SK-N-SH (cell line): ENCODE data around the gene USP28. TPM values are rescaled to one million over a fixed set of nuclear protein-coding genes. Genes with fewer than 3 reads are reported as not detected.

Source experiments
- CTCF ChIA-PET: fragments of 300-600, 350-600 bp; formaldehyde crosslinking; extraction: SDS; loops from one replicate; lab custom pipeline; 2021; lab: Yijun Ruan, JAX
- POLR2A ChIA-PET: fragments of 350-600 bp; sonication (Branson Sonifier 250); formaldehyde crosslinking; extraction: SDS; loops from one replicate; lab custom pipeline; 2020; ENCODE audit warnings: antibody characterized with exemption, inconsistent platforms; lab: Yijun Ruan, JAX
- DNase-seq: peaks from one replicate; pipeline ENCODE4 v3.0.0; 2012
- H2AFZ ChIP-seq: fragments of 200-600 bp; sonication (generic); 2 replicates; pipeline ENCODE4 v1.8.1; 2016; ENCODE audit warnings: antibody characterized with exemption, mild to moderate bottlenecking, low read depth
- H3F3A ChIP-seq: fragments of 200-600 bp; sonication (generic); replicated peaks from 2 replicates; pipeline ENCODE3; 2016; ENCODE audit warnings: antibody characterized with exemption, mild to moderate bottlenecking; ENCODE audit not compliant: insufficient read depth
- H3K27ac ChIP-seq, 2 experiments: fragments of 200-500 bp in 1 of 2; fragments of 200-600 bp in 1 of 2; sonication (Bioruptor generic) in 1 of 2; sonication (generic), shearing (Covaris generic) in 1 of 2; 2 replicates each; pipeline versions ENCODE4 v1.5.1 to v1.6.1; 2014 to 2016; ENCODE audit warnings: low read depth in 2 of 2, inconsistent platforms in 1 of 2, low read length in 1 of 2, mild to moderate bottlenecking in 1 of 2, mixed read lengths in 1 of 2
- H3K27me3 ChIP-seq: fragments of 200-600 bp; sonication (generic), shearing (Covaris generic); 2 replicates; pipeline ENCODE4 v1.6.1; 2016; ENCODE audit warnings: mixed run types; ENCODE audit not compliant: insufficient read depth
- H3K36me3 ChIP-seq, 2 experiments: fragments of 200-500 bp in 1 of 2; fragments of 200-600 bp in 1 of 2; sonication (Bioruptor generic) in 1 of 2; sonication (generic) in 1 of 2; replicated peaks in 1 of 2; 2 replicates each; pipeline versions ENCODE3 to v1.5.1; 2014 to 2016; ENCODE audit warnings: low read length in 1 of 2, mild to moderate bottlenecking in 1 of 2; ENCODE audit not compliant: insufficient read depth in 2 of 2, control insufficient read depth in 1 of 2
- H3K4me1 ChIP-seq, 2 experiments: fragments of 200-500 bp in 1 of 2; fragments of 200-600 bp in 1 of 2; sonication (Bioruptor generic) in 1 of 2; sonication (generic), shearing (Covaris generic) in 1 of 2; 2 replicates each; pipeline versions ENCODE4 v1.5.1 to v1.6.1; 2014 to 2016; ENCODE audit warnings: low read depth in 1 of 2, low read length in 1 of 2, mixed run types in 1 of 2; ENCODE audit not compliant: insufficient read depth in 2 of 2, control insufficient read depth in 1 of 2
- H3K4me2 ChIP-seq: fragments of 200-600 bp; sonication (generic), shearing (Covaris generic); 2 replicates; pipeline ENCODE4 v1.6.1; 2017; ENCODE audit warnings: mixed run types
- H3K4me3 ChIP-seq, 2 experiments: fragments of 200-500 bp in 1 of 2; fragments of 200-600 bp in 1 of 2; sonication (Bioruptor generic) in 1 of 2; sonication (generic), shearing (Covaris generic) in 1 of 2; 2 replicates each; pipeline versions ENCODE4 v1.5.1 to v1.8.1; 2014 to 2016; ENCODE audit warnings: low read depth in 2 of 2, inconsistent platforms in 1 of 2, low read length in 1 of 2, mild to moderate bottlenecking in 1 of 2, mixed read lengths in 1 of 2, moderate library complexity in 1 of 2
- H3K79me2 ChIP-seq: fragments of 200-600 bp; sonication (generic); 2 replicates; pipeline ENCODE4 v1.8.1; 2017; ENCODE audit warnings: mild to moderate bottlenecking; ENCODE audit not compliant: insufficient read depth
- H3K9ac ChIP-seq: fragments of 200-600 bp; sonication (generic); 2 replicates; pipeline ENCODE4 v1.6.1; 2017; ENCODE audit warnings: mixed run types
- H3K9me2 ChIP-seq: fragments of 200-600 bp; sonication (generic); 2 replicates; pipeline ENCODE4 v1.6.1; 2017; ENCODE audit warnings: mixed run types
- H3K9me3 ChIP-seq: fragments of 200-600 bp; sonication (generic); 2 replicates; pipeline ENCODE4 v1.6.1; 2017; ENCODE audit warnings: mixed run types, mild to moderate bottlenecking, moderate library complexity
- H4K20me1 ChIP-seq: fragments of 200-600 bp; sonication (generic); 2 replicates; pipeline ENCODE4 v1.6.1; 2017; ENCODE audit warnings: mild to moderate bottlenecking, mixed run types; ENCODE audit not compliant: insufficient read depth
- EP300 ChIP-seq, 2 experiments: IDR thresholded peaks; 2 replicates each; pipeline versions ENCODE4 v1.4.0 to v1.6.1; 2012; ENCODE audit warnings: borderline replicate concordance in 1 of 2, low read depth in 1 of 2, low read length in 1 of 2
- GATA2 ChIP-seq: sonication (generic); formaldehyde crosslinking; IDR thresholded peaks from 2 replicates; pipeline ENCODE4 v1.5.0; 2020; ENCODE audit warnings: mild to moderate bottlenecking, missing genetic modification reagents
- IRF3 ChIP-seq: fragments of 150-350 bp; IDR thresholded peaks from 2 replicates; pipeline ENCODE4 v1.6.1; 2016; ENCODE audit warnings: mild to moderate bottlenecking, low read depth, low read length
- JUND ChIP-seq: IDR thresholded peaks from 2 replicates; pipeline ENCODE4 v1.4.0; 2012
- MAX ChIP-seq: IDR thresholded peaks from 2 replicates; pipeline ENCODE4 v1.4.0; 2012; ENCODE audit warnings: low read depth
- PBX3 ChIP-seq: IDR thresholded peaks from 2 replicates; pipeline ENCODE4; 2012
- RAD21 ChIP-seq: IDR thresholded peaks from 2 replicates; pipeline ENCODE4 v1.6.1; 2012; ENCODE audit warnings: mild to moderate bottlenecking, low read length
- RCOR1 ChIP-seq: fragments of 150-350 bp; IDR thresholded peaks from 2 replicates; pipeline ENCODE4 v1.6.1; 2017; ENCODE audit warnings: antibody characterized with exemption, low read length
- REST ChIP-seq: IDR thresholded peaks from 2 replicates; pipeline ENCODE4 v1.6.1; 2012; ENCODE audit warnings: mild to moderate bottlenecking, low read depth, low read length, moderate library complexity
- TAF1 ChIP-seq: IDR thresholded peaks from 2 replicates; pipeline ENCODE4 v1.6.1; 2012; ENCODE audit warnings: low read depth, mild to moderate bottlenecking, low read length, moderate library complexity, borderline replicate concordance
- WGBS: methylation state at CpG from one replicate; pipeline ENCODE4 v1.1.6; 2017; ENCODE audit warnings: low lambda C conversion rate; 5-methylcytosine and 5-hydroxymethylcytosine counted together
- polyA plus RNA-seq, 3 experiments: library from polyadenylated mRNA; depleted of rRNA; stranded (reverse); fragments of >200 nt; gene quantifications; 2 replicates each; pipeline ENCODE4 v1.2.3, GENCODE V29; 2012

The USP28 gene
- polyA plus RNA-seq, 1 of the 3 experiments (the other 2 are of a cell fraction), result 20.0 TPM

- POLR2A ChIA-PET, result interaction anchor here (0.7 kb wide), 1 partner anchor 369 kb away, joined by 4 read pairs; no protein-coding TSS in a partner anchor
- H3K27ac ChIP-seq, result no peak overlapping the region
- H3K36me3 ChIP-seq, result no peaks in the 10 kb centered on the region
- no peaks in the 10 kb centered on the region for H3F3A ChIP-seq
- no peaks in the 10 kb centered on the region for H4K20me1 ChIP-seq
- CTCF ChIA-PET, result interaction anchor here (0.6 to 11.6 kb wide), 50 partner anchors 9 to 385 kb away, joined by 3 to 376 read pairs (median 6); partner anchors contain the start of genes HTR3A, HTR3B and USP28
- H3K79me2 ChIP-seq, result no peaks in the 10 kb centered on the region
- H3K27me3 ChIP-seq, result no peaks in the 10 kb centered on the region; the same call in 1 of the 2 replicates
- H3K4me2 ChIP-seq, result no peak overlapping the region
- H3K9me2 ChIP-seq, result no peaks in the 10 kb centered on the region
- 27% methylated on average over 10 of the region's 10 CpGs for WGBS
- TF ChIP-seq PBX3 (no peak), EP300 (IDR thresholded peaks at IDR 0.05; ENCODE audit: borderline replicate concordance in 1 of 2, low read depth in 1 of 2, low read length in 1 of 2) (no peak), TAF1 (no peak), GATA2 (CRISPR knock-in tag) (no peak), RAD21 (no peak), RCOR1 (no peak), REST (no peak), IRF3 (no peak), MAX (no peak), JUND (no peak)
- TF ChIP-seq, all 33 proteins: peak for 0
- Histone ChIP-seq H3K9ac (no peak overlapping the region), H3K4me1 (no peaks in the 10 kb centered on the region), H3K4me3 (no peak overlapping the region), H3K9me3 (no peaks in the 10 kb centered on the region), H2AFZ (no peak overlapping the region)
- no peak for DNase-seq
These were observed 20.2 kb upstream of the USP28 start for GRCh38 chr11:113895367-113896155.
